Gastroesophageal sphincter (tissue), 4 donors: ENCODE data around the gene PTK6. TPM values are rescaled to one million over a fixed set of nuclear protein-coding genes. Genes with fewer than 3 reads are reported as not detected.

Source experiments
- ATAC-seq: fragments of 150-250 bp; one replicate; pipeline ENCODE4 v1.9.1; 2016; ENCODE audit warnings: mild to moderate bottlenecking, moderate library complexity
- H3K27ac ChIP-seq, 4 donors: fragments of 200-600 bp; sonication (generic) in 3 of 4; 1 replicate in 3 of 4; 2 replicates in 1 of 4; pipeline ENCODE4 v1.5.1; 2016 to 2019
- H3K27me3 ChIP-seq: fragments of 200-600 bp; sonication (generic); one replicate; pipeline ENCODE4 v1.5.1; 2019
- H3K36me3 ChIP-seq, 2 donors: fragments of 200-600 bp; sonication (generic); one replicate each; pipeline ENCODE4 v1.5.1; 2019; ENCODE audit warnings: control low read depth in 1 of 2
- H3K4me1 ChIP-seq, 3 donors: fragments of 200-600 bp; sonication (generic); 1 replicate in 2 of 3; 2 replicates in 1 of 3; pipeline ENCODE4 v1.5.1; 2016 to 2019; ENCODE audit warnings: control low read depth in 2 of 3
- H3K4me3 ChIP-seq, 2 donors: fragments of 200-600 bp; sonication (generic); one replicate each; pipeline ENCODE4 v1.5.1; 2019; ENCODE audit warnings: mild to moderate bottlenecking in 1 of 2, moderate library complexity in 1 of 2
- H3K9me3 ChIP-seq, 3 donors: fragments of 200-600 bp; sonication (generic); one replicate each; pipeline ENCODE4 v1.5.1; 2017 to 2019; ENCODE audit warnings: control low read depth in 2 of 3
- CTCF ChIP-seq, 4 experiments: fragments of 200-600 bp in 2 of 4; fragments of 450-650 bp in 2 of 4; sonication (generic) in 1 of 4; IDR thresholded peaks; one replicate each; pipeline ENCODE4 v1.5.1; 2017 to 2019; ENCODE audit warnings: antibody characterized with exemption in 4 of 4, mild to moderate bottlenecking in 2 of 4, moderate library complexity in 2 of 4
- EP300 ChIP-seq: sonication (generic); formaldehyde crosslinking; IDR thresholded peaks from one replicate; pipeline ENCODE4 v1.6.1; 2017; ENCODE audit warnings: antibody characterized with exemption, mild to moderate bottlenecking
- POLR2A ChIP-seq, 2 donors: fragments of 450-650 bp; IDR thresholded peaks; one replicate each; pipeline ENCODE4 v1.6.1; 2017; ENCODE audit warnings: antibody characterized with exemption in 2 of 2, mild to moderate bottlenecking in 2 of 2, moderate library complexity in 1 of 2
- POLR2AphosphoS5 ChIP-seq: sonication (generic); formaldehyde crosslinking; IDR thresholded peaks from one replicate; pipeline ENCODE4 v1.6.1; 2017; ENCODE audit warnings: antibody characterized with exemption
- WGBS, 2 donors: methylation state at CpG; one replicate each; pipeline ENCODE4 v1.1.5; 2018; ENCODE audit warnings: low coverage in 1 of 2; 5-methylcytosine and 5-hydroxymethylcytosine counted together
- total RNA-seq, 4 donors: library from RNA; depleted of rRNA; stranded (reverse); fragments of >200 nt; gene quantifications; one replicate each; pipeline ENCODE4 v1.1.0, GENCODE V29; 2016

Gene PTK6
- total RNA-seq, 4 donors from 2014 or later, result 0.13 to 2.1 (median 0.42) TPM; not detected in 1

- Histone ChIP-seq H3K27ac (no peak overlapping the region), H3K4me1 (peaks cover 0 to 17% (median 6%) of the 10 kb centered on the region in 3 donors), H3K36me3 (no peaks in the 10 kb centered on the region), H3K9me3 (no peaks in the 10 kb centered on the region), H3K4me3 (no peak overlapping the region), H3K27me3 (peaks cover 89% of the 10 kb centered on the region)
- no peak for ATAC-seq
- TF ChIP-seq POLR2A (IDR thresholded peaks at IDR 0.05) (no peak), CTCF (IDR thresholded peaks at IDR 0.05) (no peak), POLR2AphosphoS5 (no peak), EP300 (no peak)
- 17 to 100% methylated on average over 1 to 11 of the region's 25 CpGs for WGBS, 2 donors
Observed at GRCh38 chr20:63549019-63549418, 11.8 kb upstream of the PTK6 start.

GRCh38 chr20:63548542-63548941 is 11.4 kb upstream of the PTK6 start:
- Histone ChIP-seq H3K9me3 (no peaks in the 10 kb centered on the region), H3K36me3 (no peaks in the 10 kb centered on the region), H3K4me1 (peaks cover 0 to 12% (median under 1%) of the 10 kb centered on the region in 3 donors), H3K4me3 (no peak overlapping the region), H3K27me3 (peaks cover 86% of the 10 kb centered on the region), H3K27ac (no peak overlapping the region)
- 19 to 28% methylated on average over 6 to 8 of the region's 11 CpGs for WGBS, 2 donors
- ATAC-seq, result no peak
- TF ChIP-seq EP300 (no peak), CTCF (IDR thresholded peaks at IDR 0.05) (no peak), POLR2AphosphoS5 (no peak), POLR2A (IDR thresholded peaks at IDR 0.05) (no peak)

- ATAC-seq, result no peak
- no peaks in the 10 kb centered on the region for H3K9me3 ChIP-seq
- 60% methylated on average over 3 of the region's 35 CpGs; no CpG with 5 or more reads in 1 of the 2 donors for WGBS, 2 donors
- H3K27ac ChIP-seq, result no peak within 1 kb of the TSS
- peaks cover 0 to 7% (median 0%) of the 10 kb centered on the region in 3 donors for H3K4me1 ChIP-seq
- H3K36me3 ChIP-seq, result no peaks in the 10 kb centered on the region
- no peak within 1 kb of the TSS for H3K4me3 ChIP-seq
- TF ChIP-seq POLR2A (IDR thresholded peaks at IDR 0.05) (no peak), EP300 (no peak), POLR2AphosphoS5 (no peak), CTCF (IDR thresholded peaks at IDR 0.05) (no peak)
- H3K27me3 ChIP-seq, result peaks cover 80% of the 10 kb centered on the region
Observed at GRCh38 chr20:63547725-63548480, 10.7 kb upstream of the PTK6 start, which contains the start of gene SRMS. SRMS (minus strand) TSS chr20:63547749; CDS start chr20:63547463, 286 bp downstream.

GRCh38 chr20:63546956-63547724 is 10.0 kb upstream of the PTK6 start:
- H3K4me1 ChIP-seq, result no peaks in the 10 kb centered on the region
- no peak overlapping the region for H3K27ac ChIP-seq
- no peak overlapping the region for H3K4me3 ChIP-seq
- no CpG with 5 or more reads among the region's 58 CpGs for WGBS, 2 donors
- no peak for ATAC-seq
- peaks cover 73% of the 10 kb centered on the region for H3K27me3 ChIP-seq
- no peak for TF ChIP-seq EP300
- no peak for TF ChIP-seq CTCF (IDR thresholded peaks at IDR 0.05)
- TF ChIP-seq POLR2AphosphoS5, result no peak
- TF ChIP-seq POLR2A (IDR thresholded peaks at IDR 0.05), result no peak
- H3K36me3 ChIP-seq, result no peaks in the 10 kb centered on the region
- no peaks in the 10 kb centered on the region for H3K9me3 ChIP-seq
